IMR-90 (cell line): ENCODE results near the gene PCYT2. TPM values are rescaled to one million over a fixed set of nuclear protein-coding genes. Genes with fewer than 3 reads are reported as not detected.
A peak's percentile ranks its signal among the peaks of the same experiment; 100 is the strongest.

ENCODE experiments used
- ATAC-seq: fragments of 200-7000 bp; cut with Tn5 transposase; 2 replicates; pipeline ENCODE4 v1.9.1; 2020; ENCODE audit warnings: low read depth, mild to moderate bottlenecking, moderate library complexity
- BruUV-seq: library from RNA; stranded (reverse); fragments of 400-500 nt; replicated peaks from 2 replicates; lab custom pipeline; 2021; lab: Mats Ljungman, UMichigan
- CTCF ChIA-PET: fragments of 300-600 bp; formaldehyde crosslinking; extraction: SDS; loops from one replicate; lab custom pipeline; 2021; ENCODE audit warnings: antibody characterized with exemption; lab: Yijun Ruan, JAX
- POLR2A ChIA-PET: fragments of 300-600 bp; sonication (Branson Sonifier 250); formaldehyde crosslinking; loops from one replicate; lab custom pipeline; 2022; ENCODE audit warnings: antibody characterized with exemption; ENCODE audit not compliant: unreplicated experiment; lab: Charles Lee
- DNase-seq: peaks from one replicate; pipeline ENCODE4 v3.0.0; 2013
- H2AFZ ChIP-seq: replicated peaks from 2 replicates; pipeline ENCODE3; 2013; ENCODE audit warnings: low read length, mild to moderate bottlenecking; ENCODE audit not compliant: poor library complexity
- H2AK5ac ChIP-seq: 2 replicates; pipeline ENCODE4 v1.6.1; 2013; ENCODE audit warnings: low read depth, low read length, inconsistent platforms
- H2AK9ac ChIP-seq: replicated peaks from 2 replicates; pipeline ENCODE3; 2013; ENCODE audit warnings: mild to moderate bottlenecking, low read depth, low read length, moderate library complexity; ENCODE audit not compliant: poor library complexity
- H2BK120ac ChIP-seq: 2 replicates; pipeline ENCODE4 v1.6.1; 2013; ENCODE audit warnings: low read depth, low read length, inconsistent platforms
- H2BK15ac ChIP-seq: 3 replicates; pipeline ENCODE4 v1.6.1; 2013; ENCODE audit warnings: low read depth, low read length, inconsistent platforms
- H2BK20ac ChIP-seq: 2 replicates; pipeline ENCODE4 v1.6.1; 2013; ENCODE audit warnings: low read depth, mild to moderate bottlenecking, inconsistent platforms, low read length, moderate library complexity
- H2BK5ac ChIP-seq: 2 replicates; pipeline ENCODE4 v1.6.1; 2013; ENCODE audit warnings: mild to moderate bottlenecking, low read depth, low read length, inconsistent platforms; ENCODE audit not compliant: poor library complexity, severe bottlenecking
- H3K14ac ChIP-seq: replicated peaks from 2 replicates; pipeline ENCODE4 v1.6.1; 2013; ENCODE audit warnings: low read depth, low read length, inconsistent platforms
- H3K18ac ChIP-seq: 2 replicates; pipeline ENCODE4 v1.6.1; 2013; ENCODE audit warnings: low read depth, low read length, control low read depth
- H3K23ac ChIP-seq: 2 replicates; pipeline ENCODE4 v1.6.1; 2013; ENCODE audit warnings: low read depth, low read length, inconsistent platforms
- H3K27ac ChIP-seq: 2 replicates; pipeline ENCODE4 v1.5.1; 2013; ENCODE audit warnings: mild to moderate bottlenecking, control low read depth, low read length; ENCODE audit not compliant: insufficient read depth
- H3K27me3 ChIP-seq: 2 replicates; pipeline ENCODE4 v1.6.1; 2013; ENCODE audit warnings: low read length; ENCODE audit not compliant: control insufficient read depth, insufficient read depth
- H3K36me3 ChIP-seq: 2 replicates; pipeline ENCODE4 v1.6.1; 2013; ENCODE audit warnings: low read length, mixed read lengths; ENCODE audit not compliant: control insufficient read depth, insufficient read depth
- H3K4ac ChIP-seq: 2 replicates; pipeline ENCODE4 v1.6.1; 2013; ENCODE audit warnings: low read depth, low read length, inconsistent platforms
- H3K4me1 ChIP-seq: 2 replicates; pipeline ENCODE4 v1.6.1; 2013; ENCODE audit warnings: low read length, mixed read lengths; ENCODE audit not compliant: control insufficient read depth, insufficient read depth
- H3K4me2 ChIP-seq: 2 replicates; pipeline ENCODE4 v1.6.1; 2013; ENCODE audit warnings: low read depth, mild to moderate bottlenecking, control low read depth, low read length, moderate library complexity
- H3K4me3 ChIP-seq: 2 replicates; pipeline ENCODE4 v1.5.1; 2013; ENCODE audit warnings: low read depth, mild to moderate bottlenecking, control low read depth, low read length, moderate library complexity; ENCODE audit not compliant: insufficient read depth
- H3K56ac ChIP-seq: 2 replicates; pipeline ENCODE4 v1.6.1; 2013; ENCODE audit warnings: low read length, inconsistent platforms; ENCODE audit not compliant: insufficient read depth; ENCODE audit errors: extremely low read depth
- H3K79me1 ChIP-seq, 2 experiments: 2 replicates each; pipeline ENCODE4 v1.6.1; 2013; ENCODE audit warnings: low read length in 2 of 2, inconsistent platforms in 1 of 2, low read depth in 1 of 2
- H3K9ac ChIP-seq: 2 replicates; pipeline ENCODE4 v1.6.1; 2013; ENCODE audit warnings: low read depth, low read length, control low read depth
- H3K9me1 ChIP-seq: 2 replicates; pipeline ENCODE4 v1.6.1; 2013; ENCODE audit warnings: low read length, inconsistent platforms; ENCODE audit not compliant: insufficient read depth
- H3K9me3 ChIP-seq: 2 replicates; pipeline ENCODE4 v1.6.1; 2013; ENCODE audit warnings: low read length; ENCODE audit not compliant: control insufficient read depth, insufficient read depth
- H4K20me1 ChIP-seq: 2 replicates; pipeline ENCODE4 v1.6.1; 2013; ENCODE audit warnings: low read length, inconsistent platforms; ENCODE audit not compliant: insufficient read depth
- H4K5ac ChIP-seq: 2 replicates; pipeline ENCODE4 v1.6.1; 2013; ENCODE audit warnings: mild to moderate bottlenecking, low read depth, low read length, control low read depth
- H4K8ac ChIP-seq, 2 experiments: 2 replicates each; pipeline ENCODE4 v1.6.1; 2013; ENCODE audit warnings: low read depth in 2 of 2, low read length in 2 of 2, control low read depth in 1 of 2, inconsistent platforms in 1 of 2
- H4K91ac ChIP-seq: 2 replicates; pipeline ENCODE4 v1.6.1; 2013; ENCODE audit warnings: low read depth, low read length, inconsistent platforms; ENCODE audit not compliant: insufficient read depth
- BHLHE40 ChIP-seq: fragments of 150-350 bp; IDR thresholded peaks from 2 replicates; pipeline ENCODE4 v1.6.1; 2016; ENCODE audit warnings: mild to moderate bottlenecking, low read depth, low read length
- CEBPB ChIP-seq: IDR thresholded peaks from 2 replicates; pipeline ENCODE4 v1.6.1; 2012; ENCODE audit warnings: low read depth, low read length, improper control_type of control experiment
- CHD1 ChIP-seq: IDR thresholded peaks from 2 replicates; pipeline ENCODE4 v1.6.1; 2012; ENCODE audit warnings: low read depth, low read length, improper control_type of control experiment
- FOS ChIP-seq: fragments of 150-350 bp; IDR thresholded peaks from 2 replicates; pipeline ENCODE4 v1.6.1; 2016; ENCODE audit warnings: low read depth, low read length
- MAFK ChIP-seq: IDR thresholded peaks from 2 replicates; pipeline ENCODE4 v1.6.1; 2012; ENCODE audit warnings: low read depth, low read length, improper control_type of control experiment
- MAZ ChIP-seq: IDR thresholded peaks from 2 replicates; pipeline ENCODE4 v1.6.1; 2012; ENCODE audit warnings: low read depth, mild to moderate bottlenecking, low read length, improper control_type of control experiment, moderate library complexity, borderline replicate concordance
- MXI1 ChIP-seq: IDR thresholded peaks from 2 replicates; pipeline ENCODE4 v1.6.1; 2012; ENCODE audit warnings: low read depth, mild to moderate bottlenecking, low read length, moderate library complexity, borderline replicate concordance
- NFE2L2 ChIP-seq: fragments of 150-350 bp; IDR thresholded peaks from 2 replicates; pipeline ENCODE4 v1.6.1; 2016; ENCODE audit warnings: low read depth, mild to moderate bottlenecking, low read length
- POLR2A ChIP-seq: IDR thresholded peaks from 2 replicates; pipeline ENCODE4 v1.6.1; 2012; ENCODE audit warnings: mild to moderate bottlenecking, low read depth, low read length
- RAD21 ChIP-seq: IDR thresholded peaks from 2 replicates; pipeline ENCODE4 v1.6.1; 2012; ENCODE audit warnings: low read length, improper control_type of control experiment
- RCOR1 ChIP-seq: IDR thresholded peaks from 2 replicates; pipeline ENCODE4 v1.6.1; 2012; ENCODE audit warnings: mild to moderate bottlenecking, low read length, improper control_type of control experiment; ENCODE audit not compliant: insufficient replicate concordance
- RFX5 ChIP-seq: IDR thresholded peaks from 2 replicates; pipeline ENCODE4 v1.8.0; 2012; ENCODE audit warnings: low read depth, mild to moderate bottlenecking, low read length, moderate library complexity
- SMC3 ChIP-seq: fragments of 150-350 bp; IDR thresholded peaks from 2 replicates; pipeline ENCODE4 v1.6.1; 2016; ENCODE audit warnings: low read depth, mild to moderate bottlenecking, antibody characterized with exemption, low read length, moderate library complexity
- WGBS, 2 experiments: methylation state at CpG; one replicate each; pipeline versions ENCODE4 v1.1.5 to v1.1.7; 2013; ENCODE audit warnings: missing lambda C conversion rate in 2 of 2; ENCODE audit not compliant: insufficient read length in 1 of 2; ENCODE audit errors: extremely low coverage in 2 of 2; 5-methylcytosine and 5-hydroxymethylcytosine counted together
- dilution Hi-C: fragments of 300-500 bp; cut with HindIII; formaldehyde crosslinking; loops from one replicate; pipeline ENCODE4 v1.14.3; 2018; ENCODE audit warnings: low sequenced_read_pairs; ENCODE audit not compliant: unreplicated experiment
- in situ Hi-C: fragments of 300-500 bp; cut with MboI; formaldehyde crosslinking; loops from 3 replicates; pipeline ENCODE4 v1.14.3; 2019; ENCODE audit warnings: low sequenced_read_pairs, inconsistent platforms, mixed read lengths
- intact Hi-C: fragments of 100-400 bp; cut with micrococcal nuclease; formaldehyde crosslinking; loops from 2 replicates; pipeline ENCODE4 v1.10.0; 2022
- polyA plus RNA-seq, 3 experiments: library from polyadenylated mRNA; depleted of rRNA; stranded (reverse); fragments of >200 nt; gene quantifications; 2 replicates each; pipeline ENCODE4 v1.2.3, GENCODE V29; 2012; ENCODE audit warnings: low replicate concordance in 1 of 3
- total RNA-seq: library from RNA; depleted of rRNA; stranded (reverse); fragments of >200 nt; gene quantifications from 2 replicates; pipeline ENCODE4 v1.2.3, GENCODE V29; 2012
- TF ChIP-seq, protein P1 (sequence below): fragments of 150-350 bp; IDR thresholded peaks from 2 replicates; pipeline ENCODE4 v1.6.1; 2016; ENCODE audit warnings: low read depth, mild to moderate bottlenecking, low read length, moderate library complexity, borderline replicate concordance
- TF ChIP-seq, protein P2 (sequence below): conservative IDR thresholded peaks from 2 replicates; pipeline ENCODE4 v1.5.1; 2012; ENCODE audit warnings: mild to moderate bottlenecking, low read depth, low read length, improper control_type of control experiment
- TF ChIP-seq, protein P3 (sequence below): fragments of 150-350 bp; IDR thresholded peaks from 2 replicates; pipeline ENCODE4 v1.6.1; 2017; ENCODE audit warnings: mild to moderate bottlenecking, antibody characterized with exemption, low read length, low read depth

Gene PCYT2
- total and polyA plus RNA-seq, 2 of the 4 experiments (the other 2 are of a cell fraction), result 37.3 to 38.5 TPM

DNA sequence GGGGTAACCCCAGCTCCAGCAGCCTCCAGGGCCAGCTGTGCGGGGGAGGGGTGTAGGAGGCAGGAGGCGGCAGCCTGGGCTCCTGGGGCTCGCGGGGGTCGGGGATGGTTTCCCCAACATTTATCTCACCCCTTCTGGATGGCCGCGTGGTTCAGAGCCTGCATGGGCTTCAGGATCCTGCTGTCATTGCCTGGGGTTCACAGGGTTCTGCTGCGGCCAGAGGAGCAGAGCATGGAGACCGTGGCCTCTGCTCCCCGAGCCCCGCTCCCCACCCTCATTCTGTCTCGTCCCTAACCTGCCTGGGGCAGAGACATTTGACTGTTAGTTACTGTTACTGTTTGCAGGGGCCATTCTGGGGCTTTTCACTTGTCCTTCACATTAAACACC is 31.0 kb upstream of the PCYT2 start:
- no peak overlapping the region for H2AK9ac ChIP-seq
- POLR2A ChIA-PET, result no interaction called here
- no peak overlapping the region for H3K4me2 ChIP-seq
- BruUV-seq, result no TSS peak
- H3K36me3 ChIP-seq, result no peaks in the 10 kb centered on the region
- CTCF ChIA-PET, result interaction anchor here (1.1 kb wide), 1 partner anchor 17 kb away, joined by 3 read pairs; no protein-coding TSS in a partner anchor
- no peak overlapping the region for H2AK5ac ChIP-seq
- no peak overlapping the region for H2BK15ac ChIP-seq
- no peaks in the 10 kb centered on the region; a peak in 1 of 4 replicates for H3K79me1 ChIP-seq
- H2AFZ ChIP-seq, result peak overlapping the region; percentile 3
- H3K18ac ChIP-seq, result no peak overlapping the region
- no peak overlapping the region for H3K4me3 ChIP-seq
- no peak overlapping the region for H4K5ac ChIP-seq
- no peak overlapping the region for H3K56ac ChIP-seq
- H3K23ac ChIP-seq, result no peak overlapping the region
- intact Hi-C loops, result no loop called here
- dilution Hi-C loops, result no loop called here
- H3K14ac ChIP-seq, result no peak overlapping the region
- no peaks in the 10 kb centered on the region for H3K9me3 ChIP-seq
- TF ChIP-seq MXI1 (no peak), RFX5 (no peak), MAFK (no peak), NFE2L2 (no peak), CHD1 (no peak), FOS (no peak), POLR2A (no peak), CEBPB (no peak), BHLHE40 (no peak), RCOR1 (no peak), RAD21 (no peak), MAZ (no peak), SMC3 (no peak)
- TF ChIP-seq, protein P1, sequence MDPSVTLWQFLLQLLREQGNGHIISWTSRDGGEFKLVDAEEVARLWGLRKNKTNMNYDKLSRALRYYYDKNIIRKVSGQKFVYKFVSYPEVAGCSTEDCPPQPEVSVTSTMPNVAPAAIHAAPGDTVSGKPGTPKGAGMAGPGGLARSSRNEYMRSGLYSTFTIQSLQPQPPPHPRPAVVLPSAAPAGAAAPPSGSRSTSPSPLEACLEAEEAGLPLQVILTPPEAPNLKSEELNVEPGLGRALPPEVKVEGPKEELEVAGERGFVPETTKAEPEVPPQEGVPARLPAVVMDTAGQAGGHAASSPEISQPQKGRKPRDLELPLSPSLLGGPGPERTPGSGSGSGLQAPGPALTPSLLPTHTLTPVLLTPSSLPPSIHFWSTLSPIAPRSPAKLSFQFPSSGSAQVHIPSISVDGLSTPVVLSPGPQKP, result no peak
- TF ChIP-seq, protein P2, sequence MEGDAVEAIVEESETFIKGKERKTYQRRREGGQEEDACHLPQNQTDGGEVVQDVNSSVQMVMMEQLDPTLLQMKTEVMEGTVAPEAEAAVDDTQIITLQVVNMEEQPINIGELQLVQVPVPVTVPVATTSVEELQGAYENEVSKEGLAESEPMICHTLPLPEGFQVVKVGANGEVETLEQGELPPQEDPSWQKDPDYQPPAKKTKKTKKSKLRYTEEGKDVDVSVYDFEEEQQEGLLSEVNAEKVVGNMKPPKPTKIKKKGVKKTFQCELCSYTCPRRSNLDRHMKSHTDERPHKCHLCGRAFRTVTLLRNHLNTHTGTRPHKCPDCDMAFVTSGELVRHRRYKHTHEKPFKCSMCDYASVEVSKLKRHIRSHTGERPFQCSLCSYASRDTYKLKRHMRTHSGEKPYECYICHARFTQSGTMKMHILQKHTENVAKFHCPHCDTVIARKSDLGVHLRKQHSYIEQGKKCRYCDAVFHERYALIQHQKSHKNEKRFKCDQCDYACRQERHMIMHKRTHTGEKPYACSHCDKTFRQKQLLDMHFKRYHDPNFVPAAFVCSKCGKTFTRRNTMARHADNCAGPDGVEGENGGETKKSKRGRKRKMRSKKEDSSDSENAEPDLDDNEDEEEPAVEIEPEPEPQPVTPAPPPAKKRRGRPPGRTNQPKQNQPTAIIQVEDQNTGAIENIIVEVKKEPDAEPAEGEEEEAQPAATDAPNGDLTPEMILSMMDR, result no peak
- TF ChIP-seq, protein P3, sequence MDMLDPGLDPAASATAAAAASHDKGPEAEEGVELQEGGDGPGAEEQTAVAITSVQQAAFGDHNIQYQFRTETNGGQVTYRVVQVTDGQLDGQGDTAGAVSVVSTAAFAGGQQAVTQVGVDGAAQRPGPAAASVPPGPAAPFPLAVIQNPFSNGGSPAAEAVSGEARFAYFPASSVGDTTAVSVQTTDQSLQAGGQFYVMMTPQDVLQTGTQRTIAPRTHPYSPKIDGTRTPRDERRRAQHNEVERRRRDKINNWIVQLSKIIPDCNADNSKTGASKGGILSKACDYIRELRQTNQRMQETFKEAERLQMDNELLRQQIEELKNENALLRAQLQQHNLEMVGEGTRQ, result no peak
- H3K9me1 ChIP-seq, result no peaks in the 10 kb centered on the region
- H3K27ac ChIP-seq, result no peak overlapping the region
- no peak overlapping the region for H3K9ac ChIP-seq
- no peak overlapping the region for H4K8ac ChIP-seq
- H2BK5ac ChIP-seq, result no peak overlapping the region
- in situ Hi-C loops, result no loop called here
- no peak overlapping the region for H2BK120ac ChIP-seq
- WGBS, 2 experiments, result no CpG with 5 or more reads among the region's 12 CpGs
- H3K4me1 ChIP-seq, result no peaks in the 10 kb centered on the region
- no peak overlapping the region for H2BK20ac ChIP-seq
- no peak overlapping the region for H3K4ac ChIP-seq
- no peak for ATAC-seq
- no peak for DNase-seq
- H4K91ac ChIP-seq, result no peak overlapping the region
- H3K27me3 ChIP-seq, result peaks cover 25% of the 10 kb centered on the region
- H4K20me1 ChIP-seq, result no peaks in the 10 kb centered on the region; the same call in 1 of the 2 replicates
